Measurements from ENCODE around the gene SERPINA3. TPM values are rescaled to one million over a fixed set of nuclear protein-coding genes. Genes with fewer than 3 reads are reported as not detected.

SERPINA3 gene
- total RNA-seq, 2 donors from 2014 or later = 5.7 to 11.8 TPM

GRCh38 chr14:94640721-94641631 lies 28.8 kb downstream of the SERPINA3 start:
- no peak overlapping the region for H3K27ac ChIP-seq
- H3K27me3 ChIP-seq = no peaks in the 10 kb centered on the region
- intact Hi-C loops (cut with DNase I) = no loop called here
- no peaks in the 10 kb centered on the region for H3K9me3 ChIP-seq
- H3K4me1 ChIP-seq = no peaks in the 10 kb centered on the region
- H3K4me3 ChIP-seq = no peak overlapping the region
- H3K36me3 ChIP-seq = no peaks in the 10 kb centered on the region
- DNase-seq = no peak
- TF ChIP-seq CTCF (IDR thresholded peaks at IDR 0.05) = no peak
- H3K9ac ChIP-seq (ENCODE audit: low read depth in 2 of 2, low read length in 2 of 2) = no peak overlapping the region

DNA sequence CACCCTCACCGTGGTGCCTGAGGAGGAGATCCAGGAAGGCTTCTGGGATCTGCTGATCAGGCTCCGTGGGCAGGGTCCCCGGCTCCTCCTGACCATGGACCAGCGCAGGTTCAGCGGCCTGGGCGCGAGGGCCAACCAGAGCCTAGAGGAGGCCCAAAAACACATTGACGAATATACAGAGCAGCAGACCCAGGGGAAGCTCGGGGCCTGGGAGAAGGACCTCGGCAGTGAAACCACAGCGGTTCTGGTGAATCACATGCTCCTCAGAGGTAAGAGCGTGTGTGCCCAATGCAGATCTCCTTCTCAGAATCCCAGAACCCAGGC lies 29.4 kb downstream of the SERPINA3 start:
- Histone ChIP-seq H3K27ac (no peak overlapping the region), H3K36me3 (no peaks in the 10 kb centered on the region), H3K27me3 (no peaks in the 10 kb centered on the region), H3K9ac (ENCODE audit: low read depth in 2 of 2, low read length in 2 of 2) (no peak overlapping the region), H3K4me3 (no peak overlapping the region), H3K9me3 (no peaks in the 10 kb centered on the region), H3K4me1 (no peaks in the 10 kb centered on the region)
- intact Hi-C loops (cut with DNase I) = no loop called here
- no peak for TF ChIP-seq CTCF (IDR thresholded peaks at IDR 0.05)
- no peak for DNase-seq

DNA sequence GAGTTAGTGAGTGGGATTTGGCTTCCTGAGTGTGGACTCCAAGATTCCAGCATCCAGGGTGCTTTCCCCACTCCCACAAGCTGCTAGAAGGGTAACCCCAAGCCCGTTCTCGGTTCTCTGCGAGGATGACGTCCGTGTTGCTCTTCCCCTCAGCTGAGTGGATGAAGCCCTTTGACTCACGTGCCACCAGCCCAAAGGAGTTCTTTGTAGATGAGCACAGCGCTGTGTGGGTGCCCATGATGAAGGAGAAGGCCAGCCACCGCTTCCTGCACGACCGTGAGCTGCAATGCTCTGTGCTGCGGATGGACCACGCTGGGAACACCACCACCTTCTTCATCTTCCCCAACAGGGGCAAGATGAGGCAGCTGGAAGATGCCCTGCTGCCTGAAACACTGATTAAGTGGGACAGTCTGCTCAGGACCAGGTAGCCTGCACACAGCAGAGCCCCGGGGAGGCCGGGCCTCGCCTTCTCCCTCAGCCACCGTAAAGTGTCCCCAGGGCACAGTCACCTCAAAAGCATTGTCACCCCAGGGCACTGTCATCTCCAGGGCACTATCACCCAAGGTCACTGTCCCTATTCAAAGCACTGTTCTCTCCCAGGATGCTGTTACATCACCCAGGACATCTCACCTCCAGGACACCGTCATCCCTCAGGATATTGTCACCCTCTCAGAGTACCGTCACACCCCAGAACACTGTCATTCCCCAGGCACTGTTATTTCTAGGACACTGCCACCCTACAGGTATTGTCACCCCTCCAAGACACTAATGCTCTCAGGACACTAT lies 31.3 kb downstream of the SERPINA3 start:
- Histone ChIP-seq H3K4me1 (no peaks in the 10 kb centered on the region), H3K27ac (no peak overlapping the region), H3K36me3 (no peaks in the 10 kb centered on the region), H3K9ac (ENCODE audit: low read depth in 2 of 2, low read length in 2 of 2) (no peak overlapping the region), H3K27me3 (no peaks in the 10 kb centered on the region), H3K9me3 (no peaks in the 10 kb centered on the region), H3K4me3 (no peak overlapping the region)
- no peak for DNase-seq
- intact Hi-C loops (cut with DNase I) = no loop called here
- TF ChIP-seq CTCF (IDR thresholded peaks at IDR 0.05) = no peak

- Histone ChIP-seq H3K36me3 (no peaks in the 10 kb centered on the region), H3K9me3 (no peaks in the 10 kb centered on the region), H3K4me1 (no peaks in the 10 kb centered on the region), H3K27ac (no peak overlapping the region), H3K4me3 (no peak overlapping the region), H3K27me3 (no peaks in the 10 kb centered on the region), H3K9ac (ENCODE audit: low read depth in 2 of 2, low read length in 2 of 2) (no peak overlapping the region)
- DNase-seq = no peak
- no peak for TF ChIP-seq CTCF (IDR thresholded peaks at IDR 0.05)
- intact Hi-C loops (cut with DNase I) = no loop called here
Measured at GRCh38 chr14:94644102-94644535, 31.9 kb downstream of the SERPINA3 start.

DNA sequence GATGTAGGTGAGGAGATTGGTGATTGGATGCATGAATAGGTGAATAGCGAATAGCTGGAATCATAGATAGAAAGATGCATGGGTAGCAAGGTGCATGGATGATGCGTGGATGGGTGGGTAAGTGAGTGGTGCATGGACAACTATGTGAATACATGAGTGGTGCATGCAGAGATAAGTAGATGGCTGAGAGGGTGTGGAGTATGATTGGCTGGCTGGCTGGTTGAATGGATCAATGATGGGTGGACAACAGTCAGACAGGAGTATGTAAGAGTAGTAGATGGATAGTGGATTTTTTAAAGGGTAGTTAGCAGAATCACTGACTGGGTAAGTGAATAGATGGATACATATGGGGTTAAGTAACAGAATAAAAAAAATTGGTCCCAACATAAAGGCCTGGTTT lies 33.9 kb downstream of the SERPINA3 start:
- Histone ChIP-seq H3K9ac (ENCODE audit: low read depth in 2 of 2, low read length in 2 of 2) (no peak overlapping the region), H3K36me3 (no peaks in the 10 kb centered on the region), H3K9me3 (no peaks in the 10 kb centered on the region), H3K4me1 (no peaks in the 10 kb centered on the region), H3K4me3 (no peak overlapping the region), H3K27me3 (no peaks in the 10 kb centered on the region), H3K27ac (no peak overlapping the region)
- intact Hi-C loops (cut with DNase I) = no loop called here
- TF ChIP-seq CTCF (IDR thresholded peaks at IDR 0.05) = no peak
- DNase-seq = no peak

All from colonic mucosa (tissue), 4 donors.